ENCODE measurements around the gene JADE2. TPM values are rescaled to one million over a fixed set of nuclear protein-coding genes. Genes with fewer than 3 reads are reported as not detected.

The JADE2 gene
- total and polyA plus RNA-seq, 2 of the 8 experiments (the other 6 are each of a cell fraction or from before 2014, with no cell fraction given): 19.2 to 55.8 TPM

- Histone ChIP-seq H2BK120ac (replicated peaks; ENCODE audit: low read depth, low read length) (no peak overlapping the region), H2BK5ac (ENCODE audit: low read depth, low read length) (no peak overlapping the region), H3K14ac (ENCODE audit: insufficient read length) (no peak overlapping the region), H3K36me3 (ENCODE audit: control insufficient read depth in 2 of 4, insufficient read depth in 4 of 4, low read length in 3 of 4) (peaks cover 0 to 4% (median 0%) of the 10 kb centered on the region in 4 experiments; a peak in 1 of 8 replicates), H2AK5ac (ENCODE audit: low read depth, low read length) (no peak overlapping the region), H3K4ac (replicated peaks; ENCODE audit: insufficient read length, low read depth, low read length) (no peak overlapping the region), H2AFZ (ENCODE audit: low read length) (no peak overlapping the region), H3K79me1 (ENCODE audit: low read depth, low read length) (no peaks in the 10 kb centered on the region), H4K91ac (replicated peaks; ENCODE audit: insufficient read length, low read length) (no peak overlapping the region), H3K79me2 (ENCODE audit: control insufficient read depth in 1 of 2, insufficient read depth in 2 of 2, low read length in 2 of 2) (peaks cover 0 to 2% of the 10 kb centered on the region in 2 experiments; a peak in 2 of 4 replicates), H3K27me3 (replicated peaks in 1 of 4; ENCODE audit: control insufficient read depth in 3 of 4, extremely low read depth in 1 of 4, insufficient read depth in 3 of 4, low read length in 3 of 4) (no peaks in the 10 kb centered on the region), H2BK12ac (ENCODE audit: low read depth, low read length) (no peak overlapping the region), H3K56ac (replicated peaks; ENCODE audit: insufficient read length, low read depth, low read length) (no peak overlapping the region), H3K18ac (ENCODE audit: extremely low read depth, low read length) (no peak overlapping the region), H4K5ac (ENCODE audit: insufficient read length, low read depth, low read length) (no peak overlapping the region), H3K9ac (replicated peaks in 1 of 4; ENCODE audit: extremely low read depth in 1 of 4, low read depth in 3 of 4, low read length in 3 of 4) (no peak overlapping the region), H3K9me3 (ENCODE audit: insufficient read depth in 2 of 2, low read depth in 1 of 2, low read length in 1 of 2) (no peaks in the 10 kb centered on the region), H3K23ac (ENCODE audit: insufficient read length) (no peak overlapping the region), H4K20me1 (replicated peaks in 1 of 2; ENCODE audit: control insufficient read depth in 1 of 2, insufficient read depth in 2 of 2, low read length in 2 of 2) (no peaks in the 10 kb centered on the region), H2BK20ac (ENCODE audit: low read length) (no peak overlapping the region), H4K8ac (ENCODE audit: extremely low read depth, insufficient read depth, low read length) (no peak overlapping the region), H3K4me3 (ENCODE audit: extremely low read depth in 1 of 4, insufficient read depth in 2 of 4, low read depth in 3 of 4, low read length in 4 of 4) (no peak overlapping the region), H3K23me2 (ENCODE audit: low read depth, low read length) (no peaks in the 10 kb centered on the region), H3K27ac (ENCODE audit: low read depth, low read length) (no peak overlapping the region), H2BK15ac (ENCODE audit: low read length) (no peak overlapping the region), H3K4me1 (replicated peaks in 1 of 4; ENCODE audit: control insufficient read depth in 3 of 4, insufficient read depth in 4 of 4, low read length in 3 of 4) (no peaks in the 10 kb centered on the region), H3K4me2 (ENCODE audit: insufficient read depth in 1 of 2, low read depth in 2 of 2, low read length in 2 of 2) (no peak overlapping the region)
- TF ChIP-seq EGR1 (IDR thresholded peaks at IDR 0.05; ENCODE audit: borderline replicate concordance, low read depth, low read length) (no peak), BCL11A (IDR thresholded peaks at IDR 0.05; ENCODE audit: low read depth in 2 of 2, low read length in 2 of 2) (no peak), JUN (IDR thresholded peaks at IDR 0.05; ENCODE audit: low read depth, low read length) (no peak), TBP (IDR thresholded peaks at IDR 0.05; ENCODE audit: low read depth, low read length) (no peak), KDM1A (IDR thresholded peaks at IDR 0.05; ENCODE audit: borderline replicate concordance, low read length) (no peak), E2F6 (IDR thresholded peaks at IDR 0.05) (no peak), CTCF (IDR thresholded peaks at IDR 0.05; ENCODE audit: control extremely low read depth in 1 of 3, insufficient read depth in 1 of 3, low read depth in 1 of 3, low read length in 3 of 3) (no peak), RNF2 (IDR thresholded peaks at IDR 0.05; ENCODE audit: borderline replicate concordance, low read depth, low read length, missing control alignments, poor library complexity, severe bottlenecking) (no peak), SP4 (IDR thresholded peaks at IDR 0.05; ENCODE audit: low read length) (no peak)
- ChIA-PET CTCF (ENCODE audit: partially characterized antibody) (interaction anchor here (0.6 to 2.2 kb wide), 7 partner anchors 8 to 235 kb away, joined by 3 to 7 read pairs (median 3); no protein-coding TSS in a partner anchor), POLR2A (ENCODE audit: partially characterized antibody) (interaction anchor here (0.7 to 2.0 kb wide), 2 partner anchors 18 to 51 kb away, joined by 4 to 5 read pairs; no protein-coding TSS in a partner anchor)
- FAIRE-seq: no peak
- no peak for DNase-seq (ENCODE audit: low read depth in 1 of 2, low spot score in 2 of 2)
- 90% methylated on average over 2 of the region's 2 CpGs; no CpG with 5 or more reads in 1 of the 2 experiments for WGBS, 2 experiments (ENCODE audit: extremely low coverage in 1 of 2, insufficient coverage in 1 of 2, insufficient read length in 1 of 2, insufficient replicate concordance in 2 of 2, low coverage in 1 of 2, low lambda C conversion rate in 2 of 2, missing lambda C conversion rate in 1 of 2)
These were observed 101.0 kb downstream of the JADE2 start for GRCh38 chr5:134626369-134627014.

Measured in H1 (cell line).